Mucosa of stomach (tissue), 1 donor: ENCODE results near the gene HK3.

ENCODE experiments used
- H3K27me3 ChIP-seq: one replicate; pipeline ENCODE4 v1.7.0; 2013; ENCODE audit warnings: mild to moderate bottlenecking, low read length; ENCODE audit not compliant: control insufficient read depth, insufficient read depth
- H3K36me3 ChIP-seq: one replicate; pipeline ENCODE4 v1.7.0; 2013; ENCODE audit warnings: low read length; ENCODE audit not compliant: control insufficient read depth, insufficient read depth
- H3K4me1 ChIP-seq: one replicate; pipeline ENCODE4 v1.7.0; 2013; ENCODE audit warnings: mild to moderate bottlenecking, low read length; ENCODE audit not compliant: control insufficient read depth, insufficient read depth
- H3K4me3 ChIP-seq: one replicate; pipeline ENCODE4 v1.7.0; 2013; ENCODE audit warnings: low read length
- H3K9ac ChIP-seq: one replicate; pipeline ENCODE4 v1.7.0; 2013; ENCODE audit warnings: mild to moderate bottlenecking, low read length, moderate library complexity
- H3K9me3 ChIP-seq: one replicate; pipeline ENCODE4 v1.7.0; 2013; ENCODE audit warnings: mild to moderate bottlenecking, low read length, moderate library complexity; ENCODE audit not compliant: control insufficient read depth
- donor health status: Pancreatic carcinoma.

HK3 gene

DNA sequence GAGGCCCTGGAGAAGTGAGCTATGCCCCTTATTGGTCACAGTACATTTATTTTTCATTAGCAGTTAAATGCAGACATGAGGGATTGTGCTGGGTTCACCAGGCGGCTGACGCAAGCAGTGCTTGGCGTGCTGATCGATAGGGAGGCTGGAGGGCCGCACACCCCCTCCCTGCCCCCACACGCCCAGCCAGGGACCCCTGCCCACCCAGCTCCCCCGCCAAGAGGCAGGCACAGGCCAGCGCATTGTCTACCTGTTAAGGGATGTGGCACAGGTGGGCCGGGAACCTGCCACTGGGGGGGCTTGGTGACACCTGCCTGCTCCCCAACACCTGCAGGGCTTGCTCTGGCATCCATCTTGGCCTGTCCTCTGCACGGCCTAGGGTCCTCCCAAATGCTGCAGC lies 39.2 kb downstream of the HK3 start:
- peaks cover 22% of the 10 kb centered on the region for H3K27me3 ChIP-seq
- H3K9me3 ChIP-seq = no peaks in the 10 kb centered on the region
- no peak overlapping the region for H3K4me3 ChIP-seq
- no peaks in the 10 kb centered on the region for H3K36me3 ChIP-seq
- no peak overlapping the region for H3K9ac ChIP-seq
- no peaks in the 10 kb centered on the region for H3K4me1 ChIP-seq

DNA sequence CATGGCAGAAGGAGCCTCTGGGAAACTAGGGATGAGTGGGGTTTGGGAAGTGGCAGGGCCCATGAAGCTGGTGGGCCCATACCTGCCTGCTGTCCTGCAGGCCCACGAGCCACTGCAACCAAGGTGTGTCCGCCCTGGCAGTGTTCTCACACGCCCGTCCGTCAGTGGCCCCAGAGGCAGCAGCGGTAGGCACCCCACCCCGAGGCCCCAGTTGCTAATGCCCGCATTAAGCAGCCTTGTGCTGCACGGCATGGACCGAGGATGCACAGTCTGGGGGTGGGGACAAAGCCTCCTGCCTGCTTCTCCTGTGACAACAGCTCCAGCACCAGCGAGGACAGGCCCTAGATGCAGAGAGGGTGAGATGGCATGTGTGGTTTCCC lies 41.3 kb downstream of the HK3 start:
- Histone ChIP-seq H3K4me3 (no peak overlapping the region), H3K4me1 (no peaks in the 10 kb centered on the region), H3K9ac (no peak overlapping the region), H3K36me3 (no peaks in the 10 kb centered on the region), H3K9me3 (no peaks in the 10 kb centered on the region), H3K27me3 (peaks cover 20% of the 10 kb centered on the region)

DNA sequence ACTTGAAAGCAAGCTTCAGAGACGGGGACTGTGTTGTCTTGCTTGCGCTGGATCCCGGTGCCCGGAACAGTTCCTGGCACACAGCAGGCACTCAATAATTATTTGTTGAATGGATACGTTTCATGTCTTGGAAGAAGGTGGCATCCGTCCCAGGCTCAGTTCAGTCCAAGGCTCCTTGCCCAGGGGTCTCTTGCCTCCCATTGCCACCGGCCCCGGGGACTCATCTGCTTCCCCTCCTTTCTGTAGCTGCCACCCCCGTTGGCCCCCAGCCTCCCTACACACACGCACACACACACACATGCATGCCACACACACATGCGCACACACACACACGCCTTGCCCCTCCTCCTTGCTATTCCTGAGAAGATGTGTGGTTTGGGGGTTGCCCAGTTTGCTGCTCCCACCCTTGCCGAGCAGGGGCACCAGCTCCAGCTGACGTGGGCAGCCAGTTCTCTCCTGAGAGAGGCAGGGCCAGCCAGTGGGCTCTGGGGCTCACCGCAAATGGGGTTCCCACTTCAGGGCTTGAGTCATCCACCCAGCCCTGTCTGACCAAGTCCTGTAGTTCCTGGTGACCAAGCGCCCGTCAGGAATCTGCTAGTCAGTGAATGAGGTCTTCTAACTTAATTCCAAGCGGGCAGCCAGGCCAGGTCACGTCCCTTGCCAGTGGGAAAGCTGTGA lies 41.8 kb downstream of the HK3 start:
- no peak overlapping the region for H3K4me3 ChIP-seq
- no peaks in the 10 kb centered on the region for H3K4me1 ChIP-seq
- no peaks in the 10 kb centered on the region for H3K9me3 ChIP-seq
- no peak overlapping the region for H3K9ac ChIP-seq
- no peaks in the 10 kb centered on the region for H3K36me3 ChIP-seq
- peaks cover 16% of the 10 kb centered on the region for H3K27me3 ChIP-seq

DNA sequence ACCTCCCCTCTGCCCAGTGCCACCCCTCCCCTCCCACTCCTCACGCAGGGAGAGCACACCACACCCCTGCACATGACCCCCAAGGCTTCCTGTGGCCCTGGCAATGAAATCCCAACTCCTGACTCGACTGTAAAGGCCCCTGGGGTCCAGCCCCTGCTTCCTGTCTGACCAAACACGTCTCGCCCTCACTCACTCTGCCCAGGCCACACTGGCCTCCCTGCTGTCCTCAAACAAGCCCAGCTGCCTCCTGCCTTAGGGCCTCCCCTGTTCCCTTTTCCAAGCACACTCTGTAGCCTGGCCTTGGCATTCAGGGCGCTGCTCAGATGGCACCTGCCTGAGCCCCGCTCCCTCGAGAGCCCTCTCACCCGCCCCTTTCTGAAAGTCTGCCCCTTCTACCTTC lies 42.4 kb downstream of the HK3 start:
- no peaks in the 10 kb centered on the region for H3K36me3 ChIP-seq
- H3K9ac ChIP-seq = no peak overlapping the region
- H3K4me3 ChIP-seq = no peak overlapping the region
- H3K9me3 ChIP-seq = no peaks in the 10 kb centered on the region
- H3K27me3 ChIP-seq = peaks cover 10% of the 10 kb centered on the region
- no peaks in the 10 kb centered on the region for H3K4me1 ChIP-seq

DNA sequence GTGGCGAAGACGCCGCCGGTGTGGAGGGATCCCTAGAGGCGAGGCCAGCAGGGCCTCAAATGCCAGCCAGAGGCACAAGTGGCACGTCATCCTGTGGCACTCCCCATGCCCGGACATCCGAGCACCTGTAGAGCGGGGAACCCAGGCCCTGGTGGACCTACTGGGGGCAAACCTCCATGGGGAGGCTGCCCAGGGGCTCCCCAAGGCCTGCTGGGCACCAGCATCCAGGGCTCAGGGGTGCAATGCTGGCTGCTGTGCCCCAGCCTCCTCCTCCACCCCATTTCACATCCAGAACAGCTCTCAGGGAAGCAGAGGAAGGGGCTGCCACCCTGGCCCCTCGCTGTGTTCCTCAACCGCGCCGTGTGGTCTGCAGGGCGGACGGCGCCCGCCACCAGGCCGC lies 43.5 kb downstream of the HK3 start:
- Histone ChIP-seq H3K36me3 (no peaks in the 10 kb centered on the region), H3K4me3 (no peak overlapping the region), H3K4me1 (no peaks in the 10 kb centered on the region), H3K27me3 (peaks cover 9% of the 10 kb centered on the region), H3K9me3 (no peaks in the 10 kb centered on the region), H3K9ac (no peak overlapping the region)

DNA sequence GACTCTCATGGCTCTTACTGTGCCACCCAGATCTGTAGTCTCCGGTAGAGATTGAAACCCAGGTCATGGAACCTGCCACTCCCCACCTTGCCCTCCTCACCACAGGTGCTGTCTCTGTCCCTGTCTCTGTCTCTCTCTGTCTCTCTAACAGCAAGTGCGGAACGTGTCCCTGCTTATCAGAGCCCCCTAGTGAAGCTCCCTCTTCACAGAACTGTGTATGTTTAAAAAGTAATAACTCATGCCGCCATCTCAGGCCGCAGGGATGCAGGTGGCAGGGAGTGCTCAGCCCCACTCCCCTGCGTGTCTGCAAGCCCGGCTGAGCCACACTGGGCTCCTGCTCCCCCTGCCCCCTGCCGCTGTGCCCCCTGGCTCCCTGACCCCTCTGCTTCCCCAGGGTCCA lies 45.0 kb downstream of the HK3 start:
- Histone ChIP-seq H3K27me3 (peaks cover 9% of the 10 kb centered on the region), H3K4me3 (no peak overlapping the region), H3K9me3 (no peaks in the 10 kb centered on the region), H3K4me1 (no peaks in the 10 kb centered on the region), H3K9ac (no peak overlapping the region), H3K36me3 (no peaks in the 10 kb centered on the region)

DNA sequence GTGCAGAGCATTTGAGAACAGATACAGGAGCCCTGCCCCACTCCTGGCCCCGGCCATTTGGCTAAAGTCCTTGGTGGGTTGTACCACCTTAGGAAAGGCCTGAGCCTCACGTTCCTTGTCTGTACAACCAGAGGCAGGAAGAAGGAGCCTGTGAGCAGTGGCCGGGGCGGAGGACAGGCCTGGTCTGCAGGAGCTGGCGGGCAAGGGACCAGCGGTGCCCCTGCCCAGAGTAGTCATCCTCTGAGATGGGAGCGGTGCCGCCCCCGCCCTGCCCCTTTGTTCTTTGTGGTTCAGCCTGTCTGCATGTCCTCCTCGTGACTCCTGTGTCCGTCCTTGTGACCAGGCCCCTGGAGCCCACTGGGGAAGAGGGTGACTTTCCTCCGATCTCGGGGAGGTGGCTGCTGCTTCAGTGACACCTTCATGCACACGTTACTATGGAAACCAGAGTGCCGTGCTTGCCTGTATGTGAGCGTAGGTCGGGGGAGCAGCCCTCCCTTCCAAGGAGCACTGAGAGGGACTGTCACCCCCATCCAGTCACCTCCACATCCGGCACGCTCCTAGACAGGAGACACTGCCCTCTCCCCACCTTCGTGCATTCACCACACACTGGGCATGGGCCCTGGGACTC lies 45.9 kb downstream of the HK3 start:
- Histone ChIP-seq H3K9me3 (no peaks in the 10 kb centered on the region), H3K4me3 (no peak overlapping the region), H3K36me3 (no peaks in the 10 kb centered on the region), H3K9ac (no peak overlapping the region), H3K4me1 (no peaks in the 10 kb centered on the region), H3K27me3 (peaks cover 9% of the 10 kb centered on the region)

DNA sequence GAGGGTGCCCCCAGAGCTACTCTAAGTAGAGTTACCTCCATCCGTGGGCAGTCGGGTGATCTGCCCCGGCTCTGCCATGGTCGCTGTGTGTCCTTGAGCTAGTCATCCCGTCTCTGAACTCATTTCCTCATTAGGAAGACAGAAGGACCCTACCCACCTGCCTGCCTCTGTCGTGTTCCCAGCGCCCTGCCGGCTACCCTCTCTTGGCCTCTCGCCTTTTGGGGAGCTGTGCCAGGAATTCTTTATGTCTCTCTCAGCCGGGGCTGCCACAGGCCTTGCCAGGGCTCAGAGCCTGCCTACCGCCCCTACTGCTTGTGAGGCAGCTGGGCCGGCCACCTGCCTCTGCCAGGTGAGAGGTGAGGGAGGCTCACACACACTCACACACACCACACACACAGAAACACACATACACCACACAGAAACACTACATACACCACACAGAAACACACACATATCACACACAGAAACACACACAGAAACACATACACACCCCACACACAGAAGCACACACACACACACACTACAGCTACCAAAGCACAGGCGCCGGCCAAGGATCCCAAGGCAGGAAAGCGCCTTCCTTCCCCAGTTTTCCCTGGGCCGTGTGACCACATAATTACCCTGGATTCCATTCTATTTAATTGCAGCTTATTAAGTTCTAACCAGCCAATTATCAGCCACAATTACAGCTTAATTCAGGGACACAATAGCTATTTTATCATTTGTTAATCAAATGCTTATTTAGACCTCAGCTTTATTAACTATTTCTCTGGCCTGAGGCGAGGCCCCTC lies 47.1 kb downstream of the HK3 start:
- H3K4me1 ChIP-seq = no peaks in the 10 kb centered on the region
- no peaks in the 10 kb centered on the region for H3K9me3 ChIP-seq
- H3K4me3 ChIP-seq = no peak overlapping the region
- no peaks in the 10 kb centered on the region for H3K36me3 ChIP-seq
- H3K9ac ChIP-seq = no peak overlapping the region
- H3K27me3 ChIP-seq = peaks cover 17% of the 10 kb centered on the region

DNA sequence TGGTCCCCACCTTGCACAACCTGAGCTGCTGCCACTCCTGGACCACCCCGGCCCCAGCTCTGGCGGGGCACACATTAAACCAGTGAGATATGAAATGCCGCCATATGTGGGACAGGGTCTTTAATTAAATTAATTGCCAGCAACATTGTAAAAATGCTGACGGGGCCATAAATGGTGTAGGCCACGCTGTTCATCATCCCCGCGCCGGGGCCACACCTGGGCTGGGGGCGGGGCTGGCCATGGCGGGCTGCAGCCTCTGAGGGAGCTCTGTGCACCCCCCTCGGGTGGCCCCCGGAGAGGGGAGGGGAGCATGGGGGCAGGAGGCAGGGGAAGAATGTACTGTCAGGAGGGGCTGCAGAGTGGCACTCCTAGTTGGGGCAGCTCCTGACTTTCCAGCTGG lies 47.8 kb downstream of the HK3 start:
- Histone ChIP-seq H3K27me3 (peaks cover 20% of the 10 kb centered on the region), H3K36me3 (no peaks in the 10 kb centered on the region), H3K9me3 (no peaks in the 10 kb centered on the region), H3K9ac (no peak overlapping the region), H3K4me1 (no peaks in the 10 kb centered on the region), H3K4me3 (no peak overlapping the region)

DNA sequence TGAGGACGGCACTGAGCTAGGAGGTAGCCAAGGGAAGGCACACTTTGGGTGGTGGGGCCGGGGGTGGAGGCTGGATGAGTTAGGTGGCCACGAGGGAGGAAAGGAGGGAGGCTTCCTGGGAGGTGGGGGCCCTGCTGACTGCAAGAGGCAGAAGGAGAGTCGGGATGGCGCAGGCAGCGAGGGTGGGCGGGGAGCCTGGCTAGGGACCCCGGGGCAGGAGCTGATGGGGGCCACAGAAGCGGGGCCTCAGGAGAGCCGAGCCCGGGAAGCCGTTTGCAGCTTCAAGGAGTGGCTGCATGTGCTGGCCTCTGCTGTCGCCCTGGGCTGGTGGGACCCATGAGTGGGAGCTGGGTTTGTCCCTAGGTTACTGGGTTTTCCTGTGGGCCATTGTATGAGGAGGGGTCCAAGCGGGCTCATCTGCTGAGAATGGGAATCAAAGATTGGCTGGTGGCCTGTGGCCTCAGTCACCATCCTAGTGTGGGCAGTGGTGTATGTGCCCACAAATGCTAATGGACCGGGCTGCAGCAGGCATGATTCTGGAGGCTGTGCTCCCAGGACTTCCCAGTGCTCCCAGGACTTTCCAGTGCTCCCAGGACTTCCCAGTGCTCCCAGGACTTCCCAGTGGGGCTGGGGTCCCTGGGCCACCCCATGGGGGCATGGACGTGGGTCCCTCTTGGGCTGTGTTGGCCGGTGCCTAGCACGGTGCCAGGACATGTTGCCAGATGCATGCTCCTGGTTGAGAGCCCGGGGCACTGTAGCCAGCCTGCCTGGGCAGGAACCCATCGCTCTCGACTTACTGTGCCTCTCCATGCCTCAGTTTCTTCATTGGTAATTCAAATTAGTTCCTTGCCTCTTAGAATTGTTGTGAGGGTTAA lies 48.5 kb downstream of the HK3 start:
- Histone ChIP-seq H3K36me3 (no peaks in the 10 kb centered on the region), H3K9me3 (no peaks in the 10 kb centered on the region), H3K4me1 (no peaks in the 10 kb centered on the region), H3K4me3 (no peak overlapping the region), H3K27me3 (peaks cover 25% of the 10 kb centered on the region), H3K9ac (no peak overlapping the region)

DNA sequence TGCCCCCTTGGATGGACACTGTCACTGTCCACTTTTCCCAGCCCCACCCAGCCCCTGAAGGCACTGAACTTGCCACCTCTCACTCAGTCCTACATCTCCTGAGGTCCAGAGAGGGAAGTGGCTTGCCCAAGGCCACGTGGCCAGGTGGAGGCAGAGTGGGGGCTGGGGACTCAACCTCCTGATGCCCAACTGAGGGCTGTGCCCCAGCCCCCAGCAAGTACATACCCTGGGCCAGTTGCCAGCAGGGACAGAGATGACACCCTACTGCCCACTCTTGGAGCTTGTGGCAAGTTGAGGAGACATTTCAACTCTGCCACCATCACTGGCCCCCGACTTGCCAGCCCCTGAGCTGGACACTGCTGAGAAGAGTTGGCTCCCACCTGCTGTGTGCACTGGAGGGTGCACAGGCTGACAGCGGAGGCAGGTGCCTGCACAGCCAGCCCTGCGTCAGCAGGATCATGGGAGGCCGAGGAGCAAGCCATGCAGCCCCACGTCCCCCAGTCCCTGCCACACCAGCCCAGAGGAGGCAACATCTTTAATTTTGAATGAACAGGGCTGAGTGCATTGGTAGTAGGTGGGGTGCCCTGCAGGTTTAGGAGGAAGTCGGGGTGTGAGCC lies 49.4 kb downstream of the HK3 start:
- H3K9ac ChIP-seq = no peak overlapping the region
- no peak overlapping the region for H3K4me3 ChIP-seq
- no peaks in the 10 kb centered on the region for H3K9me3 ChIP-seq
- H3K36me3 ChIP-seq = no peaks in the 10 kb centered on the region
- peaks cover 29% of the 10 kb centered on the region for H3K27me3 ChIP-seq
- no peaks in the 10 kb centered on the region for H3K4me1 ChIP-seq
